ENCODE data around the gene PWWP2B. TPM values are rescaled to one million over a fixed set of nuclear protein-coding genes. Genes with fewer than 3 reads are reported as not detected.

Gene PWWP2B
- total and polyA plus RNA-seq, 9 of the 15 experiments (the other 6 are each of a cell fraction or from before 2014, with no cell fraction given), result 0.07 to 9.2 (median 1.6) TPM; not detected in 1

- CTCF ChIA-PET (ENCODE audit: low intra/inter-chr PET ratio), result no interaction called here
- ATAC-seq (no peak), FAIRE-seq (no peak), DNase-seq (ENCODE audit: extremely low read depth in 1 of 4, low spot score in 3 of 4) (no peak)
- H3K4me3 ChIP-seq, result no peak overlapping the region
- no peaks in the 10 kb centered on the region for H3K36me3 ChIP-seq (ENCODE audit: control insufficient read depth, insufficient read depth, low read length)
- in situ Hi-C loops (cut with MboI), result no loop called here
- no peak overlapping the region for H3K4me2 ChIP-seq (ENCODE audit: insufficient read depth, low read length)
- H3K9me1 ChIP-seq (ENCODE audit: control insufficient read depth, insufficient read depth, low read length), result no peaks in the 10 kb centered on the region
- TF ChIP-seq PHF21A (IDR thresholded peaks at IDR 0.05; ENCODE audit: borderline replicate concordance, low read depth) (no peak), ZFX (CRISPR knock-in tag; IDR thresholded peaks at IDR 0.05) (no peak), ZC3H4 (CRISPR knock-in tag; IDR thresholded peaks at IDR 0.05; ENCODE audit: borderline replicate concordance) (no peak), SMAD3 (CRISPR knock-in tag; conservative IDR thresholded peaks at IDR 0.05) (no peak), EZH2 (IDR thresholded peaks at IDR 0.05; ENCODE audit: borderline replicate concordance, low read depth, low read length) (no peak), RBM14 (IDR thresholded peaks at IDR 0.05; ENCODE audit: borderline replicate concordance, insufficient read depth, low read depth, low read length) (no peak), CREBBP (IDR thresholded peaks at IDR 0.05; ENCODE audit: low read depth, low read length) (no peak), GTF3C2 (IDR thresholded peaks at IDR 0.05; ENCODE audit: borderline replicate concordance, extremely low read depth, insufficient read length) (no peak), TCF15 (CRISPR knock-in tag; IDR thresholded peaks at IDR 0.05) (no peak), KAT2B (IDR thresholded peaks at IDR 0.05; ENCODE audit: low read depth, low read length) (no peak), ZNF699 (CRISPR knock-in tag; IDR thresholded peaks at IDR 0.05; ENCODE audit: insufficient replicate concordance) (no peak), PTTG1 (tag; IDR thresholded peaks at IDR 0.05; ENCODE audit: low read depth) (no peak)
- peaks cover 12 to 48% of the 10 kb centered on the region in 2 experiments; a peak in 3 of 5 replicates for H3K27me3 ChIP-seq (ENCODE audit: control insufficient read depth in 2 of 2, insufficient read depth in 2 of 2, low read length in 2 of 2)
- H3K4me1 ChIP-seq (replicated peaks in 1 of 2; ENCODE audit: control insufficient read depth in 2 of 2, insufficient read depth in 2 of 2, low read length in 2 of 2), result peaks cover 0 to 7% of the 10 kb centered on the region in 2 experiments; a peak in 1 of 5 replicates
- H4K20me1 ChIP-seq (replicated peaks; ENCODE audit: control insufficient read depth, insufficient read depth, low read length), result no peaks in the 10 kb centered on the region
- BruUV-seq (replicated peaks), result no TSS peak
- H3K9me3 ChIP-seq (replicated peaks; ENCODE audit: control insufficient read depth, insufficient read depth, low read depth, low read length), result no peaks in the 10 kb centered on the region; the same call in 1 of the 2 replicates
- WGBS (ENCODE audit: insufficient coverage, low coverage, missing lambda C conversion rate), result 2% methylated on average over 4 of the region's 4 CpGs
- intact Hi-C loops (cut with micrococcal nuclease), result no loop called here
- no peaks in the 10 kb centered on the region for H3K79me2 ChIP-seq (ENCODE audit: control insufficient read depth, insufficient read depth, low read length)
- POLR2A ChIA-PET, result no interaction called here
- no peak overlapping the region for H2AFZ ChIP-seq (ENCODE audit: low read depth, low read length)
- H3K9ac ChIP-seq (ENCODE audit: insufficient read depth in 1 of 2, low read depth in 2 of 2, low read length in 2 of 2), result no peak overlapping the region
- H3K27ac ChIP-seq (ENCODE audit: extremely low read depth, low read depth, low read length), result no peak overlapping the region
Measured at GRCh38 chr10:132368391-132368790, 28.6 kb upstream of the PWWP2B start.

All from K562 (cell line).